IMR-90 (cell line): Measurements from ENCODE around the gene ZDHHC11B. TPM values are rescaled to one million over a fixed set of nuclear protein-coding genes. Genes with fewer than 3 reads are reported as not detected.

Experiments
- ATAC-seq: fragments of 200-7000 bp; cut with Tn5 transposase; 2 replicates; pipeline ENCODE4 v1.9.1; 2020; ENCODE audit warnings: low read depth, mild to moderate bottlenecking, moderate library complexity
- BruUV-seq: library from RNA; stranded (reverse); fragments of 400-500 nt; replicated peaks from 2 replicates; lab custom pipeline; 2021; lab: Mats Ljungman, UMichigan
- CTCF ChIA-PET: fragments of 300-600 bp; formaldehyde crosslinking; extraction: SDS; loops from one replicate; lab custom pipeline; 2021; ENCODE audit warnings: antibody characterized with exemption; lab: Yijun Ruan, JAX
- POLR2A ChIA-PET: fragments of 300-600 bp; sonication (Branson Sonifier 250); formaldehyde crosslinking; loops from one replicate; lab custom pipeline; 2022; ENCODE audit warnings: antibody characterized with exemption; ENCODE audit not compliant: unreplicated experiment; lab: Charles Lee
- DNase-seq: peaks from one replicate; pipeline ENCODE4 v3.0.0; 2013
- H2AFZ ChIP-seq: replicated peaks from 2 replicates; pipeline ENCODE3; 2013; ENCODE audit warnings: low read length, mild to moderate bottlenecking; ENCODE audit not compliant: poor library complexity
- H2AK5ac ChIP-seq: 2 replicates; pipeline ENCODE4 v1.6.1; 2013; ENCODE audit warnings: low read depth, low read length, inconsistent platforms
- H2AK9ac ChIP-seq: replicated peaks from 2 replicates; pipeline ENCODE3; 2013; ENCODE audit warnings: mild to moderate bottlenecking, low read depth, low read length, moderate library complexity; ENCODE audit not compliant: poor library complexity
- H2BK120ac ChIP-seq: 2 replicates; pipeline ENCODE4 v1.6.1; 2013; ENCODE audit warnings: low read depth, low read length, inconsistent platforms
- H2BK15ac ChIP-seq: 3 replicates; pipeline ENCODE4 v1.6.1; 2013; ENCODE audit warnings: low read depth, low read length, inconsistent platforms
- H2BK20ac ChIP-seq: 2 replicates; pipeline ENCODE4 v1.6.1; 2013; ENCODE audit warnings: low read depth, mild to moderate bottlenecking, inconsistent platforms, low read length, moderate library complexity
- H2BK5ac ChIP-seq: 2 replicates; pipeline ENCODE4 v1.6.1; 2013; ENCODE audit warnings: mild to moderate bottlenecking, low read depth, low read length, inconsistent platforms; ENCODE audit not compliant: poor library complexity, severe bottlenecking
- H3K14ac ChIP-seq: replicated peaks from 2 replicates; pipeline ENCODE4 v1.6.1; 2013; ENCODE audit warnings: low read depth, low read length, inconsistent platforms
- H3K18ac ChIP-seq: 2 replicates; pipeline ENCODE4 v1.6.1; 2013; ENCODE audit warnings: low read depth, low read length, control low read depth
- H3K23ac ChIP-seq: 2 replicates; pipeline ENCODE4 v1.6.1; 2013; ENCODE audit warnings: low read depth, low read length, inconsistent platforms
- H3K27ac ChIP-seq: 2 replicates; pipeline ENCODE4 v1.5.1; 2013; ENCODE audit warnings: mild to moderate bottlenecking, control low read depth, low read length; ENCODE audit not compliant: insufficient read depth
- H3K27me3 ChIP-seq: 2 replicates; pipeline ENCODE4 v1.6.1; 2013; ENCODE audit warnings: low read length; ENCODE audit not compliant: control insufficient read depth, insufficient read depth
- H3K36me3 ChIP-seq: 2 replicates; pipeline ENCODE4 v1.6.1; 2013; ENCODE audit warnings: low read length, mixed read lengths; ENCODE audit not compliant: control insufficient read depth, insufficient read depth
- H3K4ac ChIP-seq: 2 replicates; pipeline ENCODE4 v1.6.1; 2013; ENCODE audit warnings: low read depth, low read length, inconsistent platforms
- H3K4me1 ChIP-seq: 2 replicates; pipeline ENCODE4 v1.6.1; 2013; ENCODE audit warnings: low read length, mixed read lengths; ENCODE audit not compliant: control insufficient read depth, insufficient read depth
- H3K4me2 ChIP-seq: 2 replicates; pipeline ENCODE4 v1.6.1; 2013; ENCODE audit warnings: low read depth, mild to moderate bottlenecking, control low read depth, low read length, moderate library complexity
- H3K4me3 ChIP-seq: 2 replicates; pipeline ENCODE4 v1.5.1; 2013; ENCODE audit warnings: low read depth, mild to moderate bottlenecking, control low read depth, low read length, moderate library complexity; ENCODE audit not compliant: insufficient read depth
- H3K56ac ChIP-seq: 2 replicates; pipeline ENCODE4 v1.6.1; 2013; ENCODE audit warnings: low read length, inconsistent platforms; ENCODE audit not compliant: insufficient read depth; ENCODE audit errors: extremely low read depth
- H3K79me1 ChIP-seq, 2 experiments: 2 replicates each; pipeline ENCODE4 v1.6.1; 2013; ENCODE audit warnings: low read length in 2 of 2, inconsistent platforms in 1 of 2, low read depth in 1 of 2
- H3K9ac ChIP-seq: 2 replicates; pipeline ENCODE4 v1.6.1; 2013; ENCODE audit warnings: low read depth, low read length, control low read depth
- H3K9me1 ChIP-seq: 2 replicates; pipeline ENCODE4 v1.6.1; 2013; ENCODE audit warnings: low read length, inconsistent platforms; ENCODE audit not compliant: insufficient read depth
- H3K9me3 ChIP-seq: 2 replicates; pipeline ENCODE4 v1.6.1; 2013; ENCODE audit warnings: low read length; ENCODE audit not compliant: control insufficient read depth, insufficient read depth
- H4K20me1 ChIP-seq: 2 replicates; pipeline ENCODE4 v1.6.1; 2013; ENCODE audit warnings: low read length, inconsistent platforms; ENCODE audit not compliant: insufficient read depth
- H4K5ac ChIP-seq: 2 replicates; pipeline ENCODE4 v1.6.1; 2013; ENCODE audit warnings: mild to moderate bottlenecking, low read depth, low read length, control low read depth
- H4K8ac ChIP-seq, 2 experiments: 2 replicates each; pipeline ENCODE4 v1.6.1; 2013; ENCODE audit warnings: low read depth in 2 of 2, low read length in 2 of 2, control low read depth in 1 of 2, inconsistent platforms in 1 of 2
- H4K91ac ChIP-seq: 2 replicates; pipeline ENCODE4 v1.6.1; 2013; ENCODE audit warnings: low read depth, low read length, inconsistent platforms; ENCODE audit not compliant: insufficient read depth
- BHLHE40 ChIP-seq: fragments of 150-350 bp; IDR thresholded peaks from 2 replicates; pipeline ENCODE4 v1.6.1; 2016; ENCODE audit warnings: mild to moderate bottlenecking, low read depth, low read length
- ELK1 ChIP-seq: fragments of 150-350 bp; IDR thresholded peaks from 2 replicates; pipeline ENCODE4 v1.6.1; 2016; ENCODE audit warnings: low read depth, mild to moderate bottlenecking, low read length, moderate library complexity, borderline replicate concordance
- MAFK ChIP-seq: IDR thresholded peaks from 2 replicates; pipeline ENCODE4 v1.6.1; 2012; ENCODE audit warnings: low read depth, low read length, improper control_type of control experiment
- MAZ ChIP-seq: IDR thresholded peaks from 2 replicates; pipeline ENCODE4 v1.6.1; 2012; ENCODE audit warnings: low read depth, mild to moderate bottlenecking, low read length, improper control_type of control experiment, moderate library complexity, borderline replicate concordance
- MXI1 ChIP-seq: IDR thresholded peaks from 2 replicates; pipeline ENCODE4 v1.6.1; 2012; ENCODE audit warnings: low read depth, mild to moderate bottlenecking, low read length, moderate library complexity, borderline replicate concordance
- POLR2A ChIP-seq: IDR thresholded peaks from 2 replicates; pipeline ENCODE4 v1.6.1; 2012; ENCODE audit warnings: mild to moderate bottlenecking, low read depth, low read length
- RAD21 ChIP-seq: IDR thresholded peaks from 2 replicates; pipeline ENCODE4 v1.6.1; 2012; ENCODE audit warnings: low read length, improper control_type of control experiment
- RCOR1 ChIP-seq: IDR thresholded peaks from 2 replicates; pipeline ENCODE4 v1.6.1; 2012; ENCODE audit warnings: mild to moderate bottlenecking, low read length, improper control_type of control experiment; ENCODE audit not compliant: insufficient replicate concordance
- RFX5 ChIP-seq: IDR thresholded peaks from 2 replicates; pipeline ENCODE4 v1.8.0; 2012; ENCODE audit warnings: low read depth, mild to moderate bottlenecking, low read length, moderate library complexity
- WGBS, 2 experiments: methylation state at CpG; one replicate each; pipeline versions ENCODE4 v1.1.5 to v1.1.7; 2013; ENCODE audit warnings: missing lambda C conversion rate in 2 of 2; ENCODE audit not compliant: insufficient read length in 1 of 2; ENCODE audit errors: extremely low coverage in 2 of 2; 5-methylcytosine and 5-hydroxymethylcytosine counted together
- dilution Hi-C: fragments of 300-500 bp; cut with HindIII; formaldehyde crosslinking; loops from one replicate; pipeline ENCODE4 v1.14.3; 2018; ENCODE audit warnings: low sequenced_read_pairs; ENCODE audit not compliant: unreplicated experiment
- in situ Hi-C: fragments of 300-500 bp; cut with MboI; formaldehyde crosslinking; loops from 3 replicates; pipeline ENCODE4 v1.14.3; 2019; ENCODE audit warnings: low sequenced_read_pairs, inconsistent platforms, mixed read lengths
- intact Hi-C: fragments of 100-400 bp; cut with micrococcal nuclease; formaldehyde crosslinking; loops from 2 replicates; pipeline ENCODE4 v1.10.0; 2022
- polyA plus RNA-seq, 3 experiments: library from polyadenylated mRNA; depleted of rRNA; stranded (reverse); fragments of >200 nt; gene quantifications; 2 replicates each; pipeline ENCODE4 v1.2.3, GENCODE V29; 2012; ENCODE audit warnings: low replicate concordance in 1 of 3
- total RNA-seq: library from RNA; depleted of rRNA; stranded (reverse); fragments of >200 nt; gene quantifications from 2 replicates; pipeline ENCODE4 v1.2.3, GENCODE V29; 2012
- TF ChIP-seq, protein P1 (sequence below): conservative IDR thresholded peaks from 2 replicates; pipeline ENCODE4 v1.5.1; 2012; ENCODE audit warnings: mild to moderate bottlenecking, low read depth, low read length, improper control_type of control experiment
- TF ChIP-seq, protein P2 (sequence below): fragments of 150-350 bp; IDR thresholded peaks from 2 replicates; pipeline ENCODE4 v1.6.1; 2017; ENCODE audit warnings: mild to moderate bottlenecking, antibody characterized with exemption, low read length, low read depth

ZDHHC11B gene
- total and polyA plus RNA-seq, 2 of the 4 experiments (the other 2 are of a cell fraction) = 0.12 TPM; not detected in 1

DNA sequence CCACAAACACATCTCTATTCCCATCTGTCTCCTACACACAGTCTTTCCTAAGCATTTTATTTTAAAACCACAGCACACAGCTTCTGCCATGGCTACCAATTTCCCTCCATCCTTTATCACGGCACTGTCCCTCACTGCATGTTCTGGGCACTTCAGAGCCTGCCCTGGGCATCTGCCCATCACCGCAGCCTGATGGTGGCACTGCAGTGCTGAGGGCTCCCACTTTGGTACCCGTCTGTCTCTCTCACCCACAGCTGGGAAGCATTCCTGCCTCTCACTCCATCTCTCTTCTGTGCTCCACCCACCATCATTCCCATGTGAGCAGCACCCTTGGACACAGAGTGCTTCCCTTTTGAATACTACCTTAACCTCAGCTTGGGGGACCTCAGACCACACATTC lies 34.5 kb upstream of the ZDHHC11B start:
- WGBS, 2 experiments = 56% methylated on average over 3 of the region's 3 CpGs; no CpG with 5 or more reads in 1 of the 2 experiments
- dilution Hi-C loops = no loop called here
- H3K27me3 ChIP-seq = peaks cover 4% of the 10 kb centered on the region; the same call in 1 of the 2 replicates

More for the DNA sequence above, 34.5 kb upstream of the ZDHHC11B start:
- Histone ChIP-seq H3K9me3 (peaks cover 4% of the 10 kb centered on the region; the same call in 1 of the 2 replicates), H3K4me3 (no peak overlapping the region), H4K91ac (no peak overlapping the region), H3K9ac (no peak overlapping the region), H3K4me2 (no peak overlapping the region), H3K4ac (no peak overlapping the region), H4K8ac (no peak overlapping the region), H2AFZ (no peak overlapping the region), H3K36me3 (no peaks in the 10 kb centered on the region), H2BK20ac (no peak overlapping the region), H2BK15ac (no peak overlapping the region), H3K14ac (no peak overlapping the region), H3K79me1 (no peaks in the 10 kb centered on the region), H2AK9ac (no peak overlapping the region), H3K56ac (no peak overlapping the region), H2BK5ac (no peak overlapping the region), H4K20me1 (no peaks in the 10 kb centered on the region), H3K4me1 (no peaks in the 10 kb centered on the region), H3K18ac (no peak overlapping the region), H3K23ac (no peak overlapping the region), H4K5ac (no peak overlapping the region), H2BK120ac (no peak overlapping the region), H2AK5ac (no peak overlapping the region), H3K27ac (no peak overlapping the region), H3K9me1 (no peaks in the 10 kb centered on the region)
- BruUV-seq = no TSS peak
- intact Hi-C loops = no loop called here
- ATAC-seq = no peak
- ChIA-PET POLR2A (no interaction called here), CTCF (no interaction called here)
- in situ Hi-C loops = no loop called here
- TF ChIP-seq MAFK (no peak), POLR2A (no peak), MXI1 (no peak), RAD21 (no peak), BHLHE40 (no peak), RFX5 (no peak), RCOR1 (no peak), ELK1 (no peak), MAZ (no peak)
- TF ChIP-seq, protein P1, sequence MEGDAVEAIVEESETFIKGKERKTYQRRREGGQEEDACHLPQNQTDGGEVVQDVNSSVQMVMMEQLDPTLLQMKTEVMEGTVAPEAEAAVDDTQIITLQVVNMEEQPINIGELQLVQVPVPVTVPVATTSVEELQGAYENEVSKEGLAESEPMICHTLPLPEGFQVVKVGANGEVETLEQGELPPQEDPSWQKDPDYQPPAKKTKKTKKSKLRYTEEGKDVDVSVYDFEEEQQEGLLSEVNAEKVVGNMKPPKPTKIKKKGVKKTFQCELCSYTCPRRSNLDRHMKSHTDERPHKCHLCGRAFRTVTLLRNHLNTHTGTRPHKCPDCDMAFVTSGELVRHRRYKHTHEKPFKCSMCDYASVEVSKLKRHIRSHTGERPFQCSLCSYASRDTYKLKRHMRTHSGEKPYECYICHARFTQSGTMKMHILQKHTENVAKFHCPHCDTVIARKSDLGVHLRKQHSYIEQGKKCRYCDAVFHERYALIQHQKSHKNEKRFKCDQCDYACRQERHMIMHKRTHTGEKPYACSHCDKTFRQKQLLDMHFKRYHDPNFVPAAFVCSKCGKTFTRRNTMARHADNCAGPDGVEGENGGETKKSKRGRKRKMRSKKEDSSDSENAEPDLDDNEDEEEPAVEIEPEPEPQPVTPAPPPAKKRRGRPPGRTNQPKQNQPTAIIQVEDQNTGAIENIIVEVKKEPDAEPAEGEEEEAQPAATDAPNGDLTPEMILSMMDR = no peak
- TF ChIP-seq, protein P2, sequence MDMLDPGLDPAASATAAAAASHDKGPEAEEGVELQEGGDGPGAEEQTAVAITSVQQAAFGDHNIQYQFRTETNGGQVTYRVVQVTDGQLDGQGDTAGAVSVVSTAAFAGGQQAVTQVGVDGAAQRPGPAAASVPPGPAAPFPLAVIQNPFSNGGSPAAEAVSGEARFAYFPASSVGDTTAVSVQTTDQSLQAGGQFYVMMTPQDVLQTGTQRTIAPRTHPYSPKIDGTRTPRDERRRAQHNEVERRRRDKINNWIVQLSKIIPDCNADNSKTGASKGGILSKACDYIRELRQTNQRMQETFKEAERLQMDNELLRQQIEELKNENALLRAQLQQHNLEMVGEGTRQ = no peak
- no peak for DNase-seq
